ENCODE measurements around the gene CCDC40. TPM values are rescaled to one million over a fixed set of nuclear protein-coding genes. Genes with fewer than 3 reads are reported as not detected.
A peak's percentile ranks its signal among the peaks of the same experiment; 100 is the strongest.

CCDC40 gene
- total and polyA plus RNA-seq, 2 of the 13 experiments (the other 11 are each of a cell fraction or from before 2014, with no cell fraction given), result 4.1 to 5.5 TPM

DNA sequence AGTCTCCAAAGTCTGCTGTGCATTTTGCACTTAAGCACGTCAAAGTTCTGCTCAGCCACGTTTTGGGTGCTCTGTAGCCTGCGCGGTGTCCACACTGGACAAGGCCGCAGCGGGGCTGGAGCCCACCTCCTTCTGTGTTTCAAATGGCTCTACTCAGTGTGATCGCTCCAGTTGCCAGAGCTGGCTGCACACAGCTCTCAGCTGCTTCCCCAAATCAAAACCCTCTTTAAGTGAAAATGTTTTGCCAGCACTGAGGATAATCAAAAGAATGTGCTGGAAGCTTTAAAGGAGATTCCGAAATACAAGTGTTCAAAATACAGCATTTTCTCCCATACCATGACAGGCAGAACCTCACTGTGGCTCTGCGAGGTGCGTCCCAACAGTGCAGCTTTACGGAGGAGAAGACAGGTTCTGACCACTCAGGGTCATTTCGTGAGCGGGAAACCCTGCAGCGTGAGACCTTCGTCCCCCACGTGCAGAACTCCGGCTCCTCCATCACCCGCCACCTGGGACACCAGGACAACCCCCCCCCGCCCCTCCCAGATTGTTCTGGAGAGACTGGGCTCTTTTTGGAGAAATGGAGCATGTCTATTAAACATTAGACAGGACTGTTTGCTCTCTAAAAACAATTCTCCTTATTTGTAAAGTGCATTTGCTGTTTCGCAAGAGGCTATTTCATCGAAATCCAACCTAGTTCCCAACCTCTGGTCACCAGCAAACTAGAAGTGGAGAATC, 17.4 kb upstream of the CCDC40 start (continued):
- TF ChIP-seq, protein P1, sequence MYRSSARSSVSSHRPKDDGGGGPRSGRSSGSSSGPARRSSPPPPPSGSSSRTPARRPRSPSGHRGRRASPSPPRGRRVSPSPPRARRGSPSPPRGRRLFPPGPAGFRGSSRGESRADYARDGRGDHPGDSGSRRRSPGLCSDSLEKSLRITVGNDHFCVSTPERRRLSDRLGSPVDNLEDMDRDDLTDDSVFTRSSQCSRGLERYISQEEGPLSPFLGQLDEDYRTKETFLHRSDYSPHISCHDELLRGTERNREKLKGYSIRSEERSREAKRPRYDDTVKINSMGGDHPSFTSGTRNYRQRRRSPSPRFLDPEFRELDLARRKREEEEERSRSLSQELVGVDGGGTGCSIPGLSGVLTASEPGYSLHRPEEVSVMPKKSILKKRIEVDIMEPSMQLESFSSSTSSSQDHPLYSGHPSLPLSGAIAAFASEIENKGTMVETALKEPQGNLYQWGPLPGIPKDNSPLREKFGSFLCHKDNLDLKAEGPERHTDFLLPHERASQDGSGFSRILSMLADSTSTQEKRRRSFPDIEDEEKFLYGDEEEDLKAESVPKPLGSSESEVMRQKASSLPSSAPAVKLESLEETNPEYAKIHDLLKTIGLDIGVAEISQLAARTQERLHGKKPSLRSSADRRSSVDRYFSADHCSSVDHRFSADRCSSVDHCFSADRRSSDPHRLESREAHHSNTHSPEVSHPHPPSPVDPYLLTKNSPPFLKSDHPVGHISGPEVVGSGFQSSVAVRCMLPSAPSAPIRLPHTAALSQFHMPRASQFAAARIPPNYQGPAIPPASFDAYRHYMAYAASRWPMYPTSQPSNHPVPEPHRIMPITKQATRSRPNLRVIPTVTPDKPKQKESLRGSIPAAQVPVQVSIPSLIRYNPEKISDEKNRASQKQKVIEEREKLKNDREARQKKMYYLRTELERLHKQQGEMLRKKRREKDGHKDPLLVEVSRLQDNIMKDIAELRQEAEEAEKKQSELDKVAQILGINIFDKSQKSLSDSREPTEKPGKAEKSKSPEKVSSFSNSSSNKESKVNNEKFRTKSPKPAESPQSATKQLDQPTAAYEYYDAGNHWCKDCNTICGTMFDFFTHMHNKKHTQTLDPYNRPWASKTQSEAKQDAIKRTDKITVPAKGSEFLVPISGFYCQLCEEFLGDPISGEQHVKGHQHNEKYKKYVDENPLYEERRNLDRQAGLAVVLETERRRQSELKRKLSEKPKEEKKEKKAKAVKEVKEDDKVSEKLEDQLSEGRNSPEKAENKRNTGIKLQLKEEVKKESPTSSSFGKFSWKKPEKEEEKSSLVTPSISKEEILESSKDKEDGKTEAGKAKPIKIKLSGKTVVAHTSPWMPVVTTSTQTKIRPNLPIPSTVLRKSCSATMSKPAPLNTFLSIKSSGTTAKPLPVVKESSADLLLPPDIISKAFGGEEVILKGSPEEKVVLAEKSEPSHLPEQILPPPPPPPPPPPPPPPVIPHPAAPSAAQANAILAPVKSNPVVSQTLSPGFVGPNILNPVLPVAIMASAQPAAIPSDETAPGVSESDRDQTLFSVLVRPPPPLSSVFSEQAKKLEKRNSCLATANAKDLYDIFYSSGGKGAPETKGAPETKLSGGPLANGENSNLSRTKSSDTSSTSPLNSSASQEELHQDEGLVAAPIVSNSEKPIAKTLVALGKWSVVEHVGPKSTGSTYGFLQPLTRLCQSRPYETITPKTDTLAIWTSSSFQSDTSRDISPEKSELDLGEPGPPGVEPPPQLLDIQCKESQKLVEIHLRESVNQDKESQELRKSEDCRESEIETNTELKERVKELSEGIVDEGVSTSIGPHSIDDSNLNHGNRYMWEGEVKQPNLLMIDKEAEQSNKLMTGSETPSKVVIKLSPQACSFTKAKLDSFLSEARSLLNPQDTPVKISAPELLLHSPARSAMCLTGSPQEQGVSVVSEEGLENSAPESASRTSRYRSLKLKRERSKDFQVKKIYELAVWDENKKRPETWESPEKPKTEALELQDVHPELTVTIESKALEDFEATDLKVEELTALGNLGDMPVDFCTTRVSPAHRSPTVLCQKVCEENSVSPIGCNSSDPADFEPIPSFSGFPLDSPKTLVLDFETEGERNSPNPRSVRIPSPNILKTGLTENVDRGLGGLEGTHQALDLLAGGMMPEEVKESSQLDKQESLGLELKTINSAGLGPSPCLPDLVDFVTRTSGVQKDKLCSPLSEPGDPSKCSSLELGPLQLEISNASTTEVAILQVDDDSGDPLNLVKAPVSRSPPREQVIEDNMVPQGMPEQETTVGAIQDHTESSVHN (CRISPR knock-in tag; IDR thresholded peaks at IDR 0.05), result no peak
- TF ChIP-seq ZNF660 (CRISPR knock-in tag; IDR thresholded peaks at IDR 0.05; ENCODE audit: borderline replicate concordance, low read depth), result no peak
- no peak for TF ChIP-seq BRCA1 (CRISPR knock-in tag; IDR thresholded peaks at IDR 0.05)
- no peak for TF ChIP-seq ZNF782 (CRISPR knock-in tag; IDR thresholded peaks at IDR 0.05; ENCODE audit: borderline replicate concordance)
- no peak for TF ChIP-seq ZSCAN21 (CRISPR knock-in tag; IDR thresholded peaks at IDR 0.05; ENCODE audit: borderline replicate concordance)
- no peak; the same call in 1 of the 2 replicates for TF ChIP-seq TOE1 (CRISPR knock-in tag; IDR thresholded peaks at IDR 0.05)
- TF ChIP-seq RARG (CRISPR knock-in tag; IDR thresholded peaks at IDR 0.05; ENCODE audit: low read depth), result no peak
- peak; percentile 18; the same call in 1 of the 2 replicates for TF ChIP-seq RARA (CRISPR knock-in tag; IDR thresholded peaks at IDR 0.05)
- TF ChIP-seq BHLHE40 (IDR thresholded peaks at IDR 0.05; ENCODE audit: low read length), result no peak
- TF ChIP-seq RFX3 (CRISPR knock-in tag; IDR thresholded peaks at IDR 0.05), result no peak
- TF ChIP-seq CEBPB (IDR thresholded peaks at IDR 0.05; ENCODE audit: borderline replicate concordance, low read depth, low read length), result peak; percentile 96
- TF ChIP-seq, protein P2, sequence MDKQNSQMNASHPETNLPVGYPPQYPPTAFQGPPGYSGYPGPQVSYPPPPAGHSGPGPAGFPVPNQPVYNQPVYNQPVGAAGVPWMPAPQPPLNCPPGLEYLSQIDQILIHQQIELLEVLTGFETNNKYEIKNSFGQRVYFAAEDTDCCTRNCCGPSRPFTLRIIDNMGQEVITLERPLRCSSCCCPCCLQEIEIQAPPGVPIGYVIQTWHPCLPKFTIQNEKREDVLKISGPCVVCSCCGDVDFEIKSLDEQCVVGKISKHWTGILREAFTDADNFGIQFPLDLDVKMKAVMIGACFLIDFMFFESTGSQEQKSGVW (CRISPR knock-in tag; IDR thresholded peaks at IDR 0.05; ENCODE audit: borderline replicate concordance), result no peak
- TF ChIP-seq ZNF121 (CRISPR knock-in tag; IDR thresholded peaks at IDR 0.05), result no peak
- TF ChIP-seq ZNF761 (CRISPR knock-in tag; conservative IDR thresholded peaks at IDR 0.05), result peak; percentile 62; the same call in 1 of the 2 replicates
- TF ChIP-seq ZNF678 (CRISPR knock-in tag; IDR thresholded peaks at IDR 0.05), result peak; percentile 89; the same call in 1 of the 2 replicates
- TF ChIP-seq GATA4 (IDR thresholded peaks at IDR 0.05; ENCODE audit: borderline replicate concordance, low read depth), result no peak
- no peak for TF ChIP-seq MTF2 (CRISPR knock-in tag; IDR thresholded peaks at IDR 0.05; ENCODE audit: borderline replicate concordance)
- TF ChIP-seq, protein P3, sequence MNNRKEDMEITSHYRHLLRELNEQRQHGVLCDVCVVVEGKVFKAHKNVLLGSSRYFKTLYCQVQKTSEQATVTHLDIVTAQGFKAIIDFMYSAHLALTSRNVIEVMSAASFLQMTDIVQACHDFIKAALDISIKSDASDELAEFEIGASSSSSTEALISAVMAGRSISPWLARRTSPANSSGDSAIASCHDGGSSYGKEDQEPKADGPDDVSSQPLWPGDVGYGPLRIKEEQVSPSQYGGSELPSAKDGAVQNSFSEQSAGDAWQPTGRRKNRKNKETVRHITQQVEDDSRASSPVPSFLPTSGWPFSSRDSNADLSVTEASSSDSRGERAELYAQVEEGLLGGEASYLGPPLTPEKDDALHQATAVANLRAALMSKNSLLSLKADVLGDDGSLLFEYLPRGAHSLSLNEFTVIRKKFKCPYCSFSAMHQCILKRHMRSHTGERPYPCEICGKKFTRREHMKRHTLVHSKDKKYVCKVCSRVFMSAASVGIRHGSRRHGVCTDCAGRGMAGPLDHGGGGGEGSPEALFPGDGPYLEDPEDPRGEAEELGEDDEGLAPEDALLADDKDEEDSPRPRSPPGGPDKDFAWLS (CRISPR knock-in tag; IDR thresholded peaks at IDR 0.05; ENCODE audit: borderline replicate concordance), result no peak
- TF ChIP-seq ZNF124 (CRISPR knock-in tag; IDR thresholded peaks at IDR 0.05), result no peak
- TF ChIP-seq ZNF879 (CRISPR knock-in tag; IDR thresholded peaks at IDR 0.05), result 0 out of 2 replicates have a peak, but pooled peaks have one; percentile 50
